OCI-LY1 (cell line): ENCODE measurements around the gene TLR6.
A peak's percentile ranks its signal among the peaks of the same experiment; 100 is the strongest.

Experiments used
- H2AFZ ChIP-seq: fragments of 200-600 bp; sonication (generic), shearing (Covaris generic); 2 replicates; pipeline ENCODE4 v1.6.0; 2014; ENCODE audit warnings: antibody characterized with exemption, mild to moderate bottlenecking, low read length
- H3F3A ChIP-seq: fragments of 200-600 bp; sonication (generic), shearing (Covaris generic); 2 replicates; pipeline ENCODE4 v1.6.0; 2014; ENCODE audit warnings: mild to moderate bottlenecking, antibody characterized with exemption, low read length, moderate library complexity; ENCODE audit not compliant: insufficient read depth
- H3K27ac ChIP-seq: fragments of 200-600 bp; sonication (generic); 2 replicates; pipeline ENCODE4 v1.5.1; 2014; ENCODE audit warnings: low read length, mixed run types, mild to moderate bottlenecking, low read depth; ENCODE audit not compliant: poor library complexity, severe bottlenecking
- H3K27me3 ChIP-seq: fragments of 200-600 bp; sonication (generic); 2 replicates; pipeline ENCODE4 v1.6.0; 2014; ENCODE audit warnings: antibody characterized with exemption, mild to moderate bottlenecking, low read length, moderate library complexity; ENCODE audit not compliant: insufficient read depth
- H3K36me3 ChIP-seq: fragments of 200-600 bp; sonication (generic); 2 replicates; pipeline ENCODE4 v1.6.1; 2014; ENCODE audit warnings: mild to moderate bottlenecking, antibody characterized with exemption, low read length, moderate library complexity, mixed read lengths; ENCODE audit not compliant: insufficient read depth
- H3K4me1 ChIP-seq: fragments of 200-600 bp; sonication (generic); 2 replicates; pipeline ENCODE4 v1.5.1; 2014; ENCODE audit warnings: mild to moderate bottlenecking, low read length, moderate library complexity; ENCODE audit not compliant: insufficient read depth, severe bottlenecking
- H3K4me2 ChIP-seq: fragments of 200-600 bp; sonication (generic), shearing (Covaris generic); 2 replicates; pipeline ENCODE4 v1.6.1; 2014; ENCODE audit warnings: low read length
- H3K4me3 ChIP-seq: fragments of 200-600 bp; sonication (generic); 2 replicates; pipeline ENCODE4 v1.5.1; 2014; ENCODE audit warnings: low read length, low read depth, mild to moderate bottlenecking, mixed read lengths; ENCODE audit not compliant: poor library complexity, severe bottlenecking
- H3K79me2 ChIP-seq: fragments of 200-600 bp; shearing (Covaris generic); 2 replicates; pipeline ENCODE4 v1.6.1; 2016; ENCODE audit warnings: mixed run types, low read length, mixed read lengths; ENCODE audit not compliant: insufficient read depth
- H3K9ac ChIP-seq: fragments of 200-600 bp; sonication (generic), shearing (Covaris generic); 2 replicates; pipeline ENCODE4 v1.6.1; 2014; ENCODE audit warnings: mild to moderate bottlenecking, low read length, mixed read lengths
- H3K9me2 ChIP-seq: fragments of 200-600 bp; sonication (generic), shearing (Covaris generic); 2 replicates; pipeline ENCODE4 v1.6.1; 2014; ENCODE audit warnings: low read depth, mild to moderate bottlenecking, low read length, mixed read lengths
- H3K9me3 ChIP-seq: fragments of 200-600 bp; shearing (Covaris generic); 2 replicates; pipeline ENCODE4 v1.6.1; 2014; ENCODE audit warnings: low read length, mixed read lengths
- H4K20me1 ChIP-seq: fragments of 200-600 bp; sonication (generic), shearing (Covaris generic); 2 replicates; pipeline ENCODE4 v1.6.0; 2016; ENCODE audit warnings: mild to moderate bottlenecking, low read length; ENCODE audit not compliant: insufficient read depth
- CTCF ChIP-seq: fragments of 200-600 bp; sonication (generic), shearing (Covaris generic); IDR thresholded peaks from 2 replicates; pipeline ENCODE4 v1.5.1; 2017; ENCODE audit warnings: mild to moderate bottlenecking, antibody characterized with exemption, low read length, moderate library complexity, mixed read lengths
- EZH2 ChIP-seq: fragments of 200-600 bp; sonication (generic), shearing (Covaris generic); IDR thresholded peaks from 2 replicates; pipeline ENCODE4 v1.8.0; 2017; ENCODE audit warnings: borderline replicate concordance, mixed run types, mild to moderate bottlenecking, antibody characterized with exemption, low read length, moderate library complexity, mixed read lengths

Gene TLR6

GRCh38 chr4:38856524-38857337 lies at the start of gene TLR6:
Gene TLR6, minus strand, starts transcription at chr4:38856817. Its CDS starts 27,344 bp downstream, at chr4:38829473.
- Histone ChIP-seq H4K20me1 (no peaks in the 10 kb centered on the region), H2AFZ (peak within 1 kb of the TSS; percentile 50; the same call in 1 of the 2 replicates), H3K9me3 (no peaks in the 10 kb centered on the region), H3K9ac (peak within 1 kb of the TSS; percentile 87), H3F3A (no peaks in the 10 kb centered on the region), H3K79me2 (peaks cover 26% of the 10 kb centered on the region), H3K27ac (peak within 1 kb of the TSS; percentile 95), H3K4me2 (peak within 1 kb of the TSS; percentile 82), H3K4me1 (peaks cover 62% of the 10 kb centered on the region), H3K27me3 (no peaks in the 10 kb centered on the region), H3K4me3 (peak within 1 kb of the TSS; percentile 72), H3K36me3 (no peaks in the 10 kb centered on the region), H3K9me2 (no peaks in the 10 kb centered on the region)
- TF ChIP-seq EZH2: no peak
- TF ChIP-seq CTCF: peak; percentile 85

GRCh38 chr4:38905652-38906385 lies 49.2 kb upstream of the TLR6 start:
- Histone ChIP-seq H4K20me1 (no peaks in the 10 kb centered on the region), H3K27me3 (no peaks in the 10 kb centered on the region), H3K9ac (no peak overlapping the region), H3K4me2 (no peak overlapping the region; the same call in 1 of the 2 replicates), H3K27ac (no peak overlapping the region), H3K79me2 (no peaks in the 10 kb centered on the region), H3K9me3 (no peaks in the 10 kb centered on the region), H3K4me3 (no peak overlapping the region), H3K36me3 (no peaks in the 10 kb centered on the region), H3K4me1 (peaks cover 10% of the 10 kb centered on the region), H2AFZ (peak overlapping the region; percentile 55; the same call in 1 of the 2 replicates), H3F3A (no peaks in the 10 kb centered on the region), H3K9me2 (no peaks in the 10 kb centered on the region)
- no peak for TF ChIP-seq EZH2
- TF ChIP-seq CTCF: no peak

- no peak for TF ChIP-seq CTCF
- TF ChIP-seq EZH2: no peak
- Histone ChIP-seq H3K4me1 (peaks cover 10% of the 10 kb centered on the region), H3K79me2 (no peaks in the 10 kb centered on the region), H3K9me3 (no peaks in the 10 kb centered on the region), H3K9me2 (no peaks in the 10 kb centered on the region), H3K36me3 (no peaks in the 10 kb centered on the region), H3K27ac (no peak overlapping the region), H3F3A (no peaks in the 10 kb centered on the region), H4K20me1 (no peaks in the 10 kb centered on the region), H3K4me2 (no peak overlapping the region), H3K27me3 (no peaks in the 10 kb centered on the region), H2AFZ (no peak overlapping the region), H3K9ac (no peak overlapping the region), H3K4me3 (no peak overlapping the region)
Measured at GRCh38 chr4:38904682-38905081, 48.1 kb upstream of the TLR6 start.
